GM18517 (cell line): Measurements from ENCODE around the gene IVL.

ENCODE experiments used
- ATAC-seq: cut with Tn5 transposase; IDR thresholded peaks from one replicate; pipeline ENCODE4 v1.9.1; 2021; ENCODE audit warnings: mild to moderate bottlenecking, moderate library complexity; ENCODE audit not compliant: unreplicated experiment

The IVL gene

GRCh38 chr1:152907686-152908601 lies at the start of gene IVL:
Gene IVL (plus strand): TSS chr1:152908546. CDS start chr1:152909798, 1,252 bp downstream.
- ATAC-seq, result no peak

DNA sequence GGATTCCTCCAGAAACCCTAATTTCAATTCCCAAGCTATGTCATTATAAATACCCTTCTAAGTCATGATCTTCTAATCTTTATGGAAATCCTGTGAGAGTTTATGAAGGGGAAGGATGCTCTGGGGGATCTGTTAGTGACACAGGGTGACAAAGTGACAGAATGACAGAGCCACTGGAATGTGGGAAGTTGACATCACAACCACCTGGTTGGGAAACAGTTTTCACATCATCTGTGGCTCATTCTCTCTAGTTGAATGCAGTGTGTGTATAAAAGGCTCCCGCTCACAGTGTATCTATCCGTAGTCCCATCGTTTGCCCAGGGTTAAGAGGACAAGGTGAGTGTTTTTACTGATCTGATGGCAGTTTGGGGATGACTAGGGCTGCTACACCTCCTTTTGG lies 48.6 kb upstream of the IVL start, which contains the start of gene LCE7A:
LCE7A (plus strand) TSS at position 301 of the 400 bp plus-strand sequence. CDS start 702 bp downstream, outside the sequence.
- ATAC-seq, result no peak

- ATAC-seq, result no peak
Observed at GRCh38 chr1:152860129-152860528, 48.2 kb upstream of the IVL start.

- ATAC-seq, result no peak
Observed at GRCh38 chr1:152861374-152861773, 47.0 kb upstream of the IVL start.

GRCh38 chr1:152864443-152864842 lies 43.9 kb upstream of the IVL start:
- no peak for ATAC-seq

DNA sequence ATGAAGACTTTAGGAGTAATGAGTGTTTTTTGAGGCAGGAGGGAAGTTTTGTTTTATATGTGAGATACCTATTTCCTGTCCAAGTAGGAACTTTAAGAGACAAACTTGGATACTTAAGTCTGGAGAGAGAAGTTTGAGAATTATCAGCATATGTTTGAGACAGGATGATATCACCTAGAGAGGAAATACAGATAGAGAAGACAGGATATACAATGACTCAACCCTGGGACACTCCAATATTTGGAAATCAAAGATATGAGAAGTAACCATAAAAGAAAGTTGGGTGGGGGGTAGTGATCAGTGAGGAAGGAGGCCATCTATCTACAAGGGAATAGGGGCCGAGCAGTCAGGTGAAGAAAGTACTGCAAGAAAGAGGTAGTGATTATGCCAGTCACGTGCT lies 42.0 kb upstream of the IVL start:
- ATAC-seq, result no peak

DNA sequence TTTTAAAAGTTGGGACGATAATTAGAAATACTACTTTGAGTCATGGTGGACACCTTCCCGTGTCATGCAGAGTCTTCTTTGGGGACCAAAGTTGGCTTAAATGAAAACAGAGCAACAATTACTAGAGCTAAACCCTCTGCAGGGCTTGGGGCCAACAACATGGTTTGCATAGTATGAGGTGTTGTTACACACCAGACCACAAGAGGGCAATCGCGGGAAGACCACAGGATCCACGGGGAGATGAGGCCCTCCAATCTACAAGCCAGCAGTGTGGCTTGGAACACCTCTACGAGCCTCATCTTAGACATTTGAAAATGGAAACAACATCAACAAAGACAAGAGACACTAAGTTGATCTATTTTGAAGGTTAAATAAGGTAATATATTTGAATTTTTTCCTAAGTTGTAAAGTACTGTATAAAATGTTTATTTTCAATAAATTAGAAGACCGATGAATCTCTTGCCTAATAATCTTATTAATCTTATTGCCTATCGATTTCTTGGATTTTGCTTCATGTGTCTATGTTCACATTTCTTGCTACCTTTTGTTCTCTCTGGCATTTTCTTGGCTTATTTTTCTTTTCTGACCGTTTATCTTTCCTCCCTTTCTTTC lies 38.4 kb upstream of the IVL start:
- no peak for ATAC-seq

DNA sequence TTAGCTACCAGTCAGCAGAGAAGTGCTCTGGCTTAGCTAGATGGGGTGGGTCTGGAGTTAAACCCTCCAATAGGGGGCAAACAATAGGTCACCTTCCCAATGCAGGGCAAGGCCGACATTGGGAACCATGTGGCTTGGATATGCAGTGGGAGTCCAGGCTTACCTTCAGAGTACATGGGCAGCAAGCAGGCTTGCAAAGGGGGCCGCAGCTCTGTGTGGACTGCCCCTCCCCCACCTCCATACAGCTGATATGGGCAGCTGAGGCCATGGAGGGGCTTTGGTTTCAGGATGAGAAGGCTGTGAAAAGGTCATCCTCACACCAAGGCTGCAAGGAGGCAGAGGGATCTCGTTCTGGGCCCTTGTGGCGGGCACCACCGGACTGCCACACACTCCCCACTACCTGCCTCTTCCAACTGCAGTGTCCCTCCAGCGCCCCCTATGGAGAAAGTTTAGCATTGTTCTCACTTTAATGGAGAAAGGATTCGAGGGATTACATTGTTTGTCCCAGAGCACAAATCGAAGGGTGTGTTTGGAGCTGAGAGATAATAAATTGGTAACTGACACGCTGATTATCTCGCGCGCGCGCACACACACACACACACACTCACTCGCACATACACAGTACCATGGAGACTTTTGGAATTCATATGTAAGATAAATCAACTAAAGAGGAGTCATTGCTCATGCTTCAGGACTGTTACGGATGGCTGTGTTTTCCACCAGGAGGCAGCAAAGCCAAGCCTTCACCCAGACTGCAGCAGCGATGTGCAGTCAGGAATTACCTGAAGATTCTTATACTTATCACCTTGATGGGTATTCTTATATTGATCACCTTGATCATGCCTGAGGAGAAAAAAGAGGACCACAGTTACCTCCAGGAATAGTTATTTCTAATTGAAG lies 37.3 kb upstream of the IVL start:
- ATAC-seq, result no peak

- no peak for ATAC-seq
Observed at GRCh38 chr1:152871731-152872126, 36.6 kb upstream of the IVL start.

GRCh38 chr1:152873495-152873894 lies 34.9 kb upstream of the IVL start:
- no peak for ATAC-seq

DNA sequence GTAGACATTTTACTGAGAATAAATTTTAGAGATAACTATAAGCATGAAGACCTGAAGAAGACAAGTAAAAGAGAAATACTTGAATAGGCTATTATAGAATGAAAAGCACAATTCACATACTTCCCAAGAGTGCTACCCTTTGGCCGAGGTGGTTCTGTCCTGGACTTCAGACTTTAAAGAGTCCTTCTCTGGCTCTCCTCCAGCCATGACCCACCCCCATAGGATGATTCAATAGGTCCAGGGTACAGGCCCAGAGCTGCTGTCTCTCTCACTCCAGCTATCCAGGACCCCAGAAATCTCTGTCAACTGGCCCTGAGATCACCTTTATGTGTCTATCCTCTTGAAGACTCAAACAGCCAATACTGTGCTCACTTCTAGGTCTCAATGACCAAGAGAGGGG lies 31.5 kb upstream of the IVL start:
- ATAC-seq, result no peak

GRCh38 chr1:152878042-152878441 lies 30.3 kb upstream of the IVL start, which contains the start of gene SMCP:
Gene SMCP (plus strand): TSS chr1:152878322. CDS start chr1:152884423, 6,101 bp downstream.
- no peak for ATAC-seq

GRCh38 chr1:152879559-152880198 lies 28.7 kb upstream of the IVL start:
- no peak for ATAC-seq

DNA sequence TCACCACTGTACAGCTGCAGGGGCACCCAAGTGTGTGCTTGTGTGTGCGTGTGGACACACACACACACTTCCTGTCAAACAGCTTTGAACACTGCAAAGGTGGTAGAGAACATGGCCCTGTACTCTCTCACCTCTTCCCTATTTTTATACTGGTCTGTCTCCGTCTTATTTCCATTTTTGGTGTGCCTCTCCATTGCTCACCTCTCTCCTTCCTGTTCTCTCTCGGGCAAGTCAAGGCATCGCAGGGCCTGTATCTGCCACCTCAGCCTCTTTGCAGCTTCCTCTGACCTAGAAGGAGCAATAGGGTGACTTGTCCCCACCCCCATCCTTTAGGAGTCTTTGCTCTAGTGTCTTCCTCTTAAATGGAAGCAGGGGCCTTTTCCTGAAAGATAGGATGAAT lies 28.0 kb upstream of the IVL start:
- ATAC-seq, result no peak

DNA sequence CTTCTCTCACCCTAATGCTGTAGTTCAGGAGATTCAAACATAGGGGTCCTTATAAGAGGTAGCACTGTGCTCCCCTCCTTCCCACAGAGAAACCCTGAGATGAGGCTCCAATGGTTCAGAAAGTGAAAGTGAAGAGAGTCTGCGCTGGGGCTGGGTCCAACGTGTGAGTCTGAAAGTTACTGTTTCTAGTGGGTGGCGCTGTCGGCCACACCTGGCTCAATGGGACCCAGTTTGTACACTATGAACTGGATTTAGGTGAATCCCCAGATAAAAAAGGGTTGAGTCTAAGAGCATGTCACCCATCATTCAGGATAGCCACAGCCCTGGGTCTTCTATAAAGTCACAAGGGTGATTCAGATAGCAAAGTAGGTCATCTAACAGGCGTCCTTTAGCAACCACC lies 27.4 kb upstream of the IVL start:
- ATAC-seq, result no peak

GRCh38 chr1:152884085-152884484 lies 24.3 kb upstream of the IVL start:
- no peak for ATAC-seq

- ATAC-seq, result no peak
Observed at GRCh38 chr1:152884506-152884905, 23.8 kb upstream of the IVL start.

DNA sequence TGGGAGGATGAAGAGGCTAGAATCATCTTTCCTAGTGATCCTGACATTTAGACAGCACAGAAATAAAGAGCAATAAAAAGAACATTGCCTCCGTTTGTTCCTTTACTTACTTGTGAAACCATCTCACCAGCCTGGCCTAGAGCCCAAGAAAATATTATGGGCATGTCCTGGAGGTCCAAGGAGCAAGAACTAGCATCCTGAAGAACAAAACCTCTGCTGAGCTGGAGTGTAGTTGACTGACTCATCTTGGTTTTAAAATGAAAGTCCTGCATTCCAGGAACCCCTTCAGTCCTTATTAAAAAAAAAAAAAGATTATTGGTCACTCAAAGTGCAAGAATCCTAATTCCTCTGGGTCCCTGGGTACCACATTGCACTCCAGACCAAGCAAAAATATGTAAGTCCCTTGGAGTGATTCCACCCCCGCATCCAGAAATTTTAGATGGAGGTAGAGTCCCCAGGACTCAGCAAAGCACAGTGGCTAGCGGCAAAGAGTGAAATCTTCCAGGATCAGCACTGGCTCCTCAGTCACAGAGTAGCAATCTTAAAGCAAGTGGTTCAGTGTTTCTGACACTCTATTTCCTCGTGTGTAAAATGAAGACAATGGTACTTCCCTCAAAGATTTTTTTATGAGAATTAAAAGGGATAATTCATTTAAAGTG lies 23.3 kb upstream of the IVL start:
- ATAC-seq, result no peak

- ATAC-seq, result no peak
Observed at GRCh38 chr1:152886085-152886484, 22.3 kb upstream of the IVL start.

DNA sequence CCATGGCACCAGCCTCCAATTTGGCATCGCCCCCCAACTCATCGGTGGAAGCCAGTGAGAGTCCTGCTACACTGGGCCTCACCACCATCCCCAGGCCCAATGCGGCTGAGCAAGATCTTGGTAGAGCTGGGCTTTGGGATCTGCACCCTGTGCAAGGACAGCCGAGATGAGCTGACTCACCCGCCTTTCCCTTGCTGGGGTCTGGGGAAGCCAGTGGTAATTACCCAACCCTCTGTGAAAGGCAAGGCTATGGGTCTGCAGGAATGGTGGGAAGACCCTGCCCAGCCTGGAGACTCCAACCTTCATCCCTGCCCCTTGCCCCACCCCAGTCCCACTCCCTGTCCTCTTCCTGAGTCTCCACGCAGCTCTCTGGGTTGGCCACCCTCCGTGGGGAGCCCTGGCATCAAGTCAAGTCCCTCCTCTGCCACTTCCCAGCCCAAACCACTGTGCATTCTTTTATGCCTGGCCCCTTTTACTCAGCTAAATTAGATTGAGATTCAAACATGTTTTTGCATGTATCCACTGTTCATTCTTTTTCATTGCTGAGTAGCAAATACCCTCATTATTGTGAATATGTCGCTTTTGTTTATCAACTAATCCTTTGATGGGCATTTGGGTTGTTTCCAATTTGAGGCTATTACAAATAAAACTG lies 21.5 kb upstream of the IVL start:
- no peak for ATAC-seq
